CD4-positive, alpha-beta T cell treated with Interleukin-1 beta for 1 hour (primary cell): ENCODE measurements around the gene PPP1R3G.
A peak's percentile ranks its signal among the peaks of the same experiment; 100 is the strongest.

Source experiments
- DNase-seq, 2 donors: peaks; one replicate each; pipeline ENCODE4 v3.0.0-alpha.2; 2020 to 2022

Gene PPP1R3G

DNA sequence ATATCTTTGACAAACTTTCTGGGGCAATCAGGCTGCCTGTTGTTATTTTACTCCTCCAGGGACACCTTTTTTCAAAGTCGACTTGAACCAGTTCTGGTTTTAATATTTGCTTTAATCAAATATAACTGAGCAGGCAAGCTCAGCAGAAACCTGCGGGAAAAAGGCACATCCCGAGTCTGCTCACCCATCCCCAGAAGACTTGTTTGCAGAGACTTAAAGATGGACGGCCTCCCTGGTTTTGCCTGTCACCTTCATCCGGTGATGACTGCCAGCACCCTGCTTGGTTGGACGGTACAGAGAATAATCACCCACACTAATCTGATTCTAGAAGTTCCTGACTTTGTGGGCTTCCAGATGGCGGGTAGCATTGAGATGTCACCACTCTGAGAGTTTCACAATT, 36.8 kb downstream of the PPP1R3G start:
- no peak for DNase-seq

DNA sequence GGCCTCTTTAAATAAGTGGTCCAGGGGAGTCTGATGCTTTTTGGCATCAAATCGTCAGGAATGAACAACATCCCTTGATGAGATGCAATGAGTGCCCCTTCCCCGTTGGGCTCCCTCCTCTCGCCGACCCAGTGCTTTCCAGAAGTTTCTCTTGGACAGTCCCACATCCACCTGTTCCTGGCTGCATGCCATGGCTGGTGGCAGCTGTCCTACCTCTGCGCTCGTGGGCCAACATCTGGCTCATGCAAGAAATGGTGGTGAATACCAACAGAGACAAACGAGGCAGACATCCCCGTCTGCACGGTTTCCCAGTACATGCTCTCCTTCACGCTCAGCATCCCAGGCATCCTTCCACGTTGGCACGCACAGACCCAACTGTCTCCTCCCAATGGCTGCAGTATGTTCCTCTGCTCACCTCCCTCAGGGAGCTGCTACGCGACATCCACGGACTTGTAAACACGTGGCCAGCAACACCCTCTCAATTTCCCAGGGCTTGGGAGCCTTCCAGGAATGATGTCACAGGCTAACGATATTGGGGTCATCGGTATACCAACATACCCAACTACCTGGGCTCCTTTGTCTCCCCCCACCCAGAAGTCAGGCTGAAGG, 37.5 kb downstream of the PPP1R3G start:
- no peak for DNase-seq

DNA sequence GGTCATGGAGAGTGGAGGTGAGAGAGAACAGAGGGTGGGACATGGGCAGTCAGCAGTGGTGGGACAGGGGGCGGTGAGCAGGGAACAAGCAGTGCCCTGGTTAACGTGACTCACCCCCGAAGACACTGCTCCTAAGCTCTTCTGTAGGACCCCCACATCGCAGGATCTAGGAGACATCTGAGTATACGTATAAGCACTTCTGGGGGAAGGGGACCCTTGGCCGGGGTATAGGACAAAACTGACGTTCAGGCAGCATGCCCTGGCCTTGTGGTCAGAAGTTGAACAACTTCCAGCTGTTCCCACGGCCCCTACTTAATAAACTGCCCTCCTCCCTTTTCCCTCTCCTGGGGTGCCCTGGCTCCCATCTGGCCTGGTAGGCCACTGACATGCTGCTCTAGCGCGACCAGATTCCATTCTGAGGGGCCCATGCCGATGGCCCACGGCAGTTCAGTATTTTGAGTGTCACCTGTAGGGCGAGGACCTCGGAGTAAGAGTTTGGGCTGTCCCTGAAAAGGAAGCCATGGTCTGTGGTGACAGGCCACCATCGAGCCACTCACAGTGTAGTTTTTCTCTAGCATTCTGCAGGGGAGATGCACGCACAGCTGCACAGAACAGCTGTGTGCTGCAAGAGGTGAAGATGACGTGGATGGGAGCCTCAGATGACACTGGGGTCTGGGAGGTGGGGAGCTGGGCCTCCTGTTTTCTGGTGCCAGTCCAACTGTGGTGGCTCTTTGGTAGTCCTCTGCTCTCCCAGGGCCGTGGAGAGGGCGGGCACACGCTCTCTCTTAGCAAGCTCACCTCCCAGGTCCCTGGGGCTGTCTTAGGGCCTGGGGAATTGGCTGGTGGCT, 38.4 kb downstream of the PPP1R3G start:
- DNase-seq: no peak

DNA sequence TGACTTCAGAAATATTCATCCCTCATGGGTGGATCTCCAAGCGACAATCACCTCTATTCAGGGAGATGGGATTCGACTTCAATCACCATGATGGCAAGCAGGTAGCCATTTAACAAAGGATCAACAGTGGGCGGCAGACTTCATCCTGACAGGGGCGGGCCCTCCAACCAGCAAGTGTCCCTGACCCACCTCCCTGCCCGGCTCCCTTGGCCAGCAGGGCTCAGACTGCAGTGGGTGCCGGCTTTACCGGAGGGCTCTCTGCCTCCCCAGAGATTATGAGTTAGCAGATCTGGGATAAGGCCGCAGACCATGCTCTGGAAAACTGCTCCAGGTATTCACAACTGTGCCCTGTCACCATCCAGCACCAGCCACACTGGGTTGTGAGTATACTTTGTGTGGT, 39.4 kb downstream of the PPP1R3G start:
- DNase-seq: no peak

DNA sequence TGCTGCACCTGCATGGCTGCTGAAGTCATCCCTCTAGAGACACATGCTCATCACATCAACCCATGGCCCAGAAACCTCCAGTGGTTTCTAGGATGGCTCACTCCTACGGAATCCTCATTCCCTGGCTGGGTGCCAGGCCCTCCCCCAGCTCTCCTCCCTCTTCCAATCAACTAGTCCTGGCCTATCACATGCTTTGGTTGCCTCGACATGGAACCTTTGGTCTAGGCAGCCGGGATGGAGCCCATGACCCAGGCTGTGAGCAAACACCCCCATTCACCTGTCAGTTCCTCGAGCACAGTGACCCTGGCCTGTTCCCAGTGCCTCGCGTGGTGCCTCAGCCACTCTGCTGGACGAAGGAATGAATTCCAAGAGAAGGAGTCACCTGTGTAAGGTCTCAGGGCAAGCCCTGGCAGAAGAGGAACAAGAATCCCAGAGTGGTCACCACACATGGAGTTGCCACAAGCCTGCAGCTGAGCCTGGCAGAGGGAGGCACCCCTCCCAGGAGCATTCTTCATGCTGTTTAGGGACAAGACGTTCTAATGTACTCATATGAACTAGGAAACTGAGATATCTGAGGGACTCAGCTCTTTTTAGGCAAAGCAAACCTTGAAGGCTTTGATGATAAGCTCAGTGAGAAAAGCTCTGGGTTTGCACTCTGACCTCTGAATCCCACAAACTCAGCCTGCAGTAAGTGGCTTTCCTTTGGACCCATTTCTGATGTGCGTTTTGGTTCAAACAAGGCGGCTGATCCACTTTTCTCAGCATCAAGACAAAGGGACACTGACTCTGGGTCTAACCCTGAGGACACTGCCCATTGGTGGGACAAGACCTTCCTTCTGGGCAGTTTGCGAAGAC, 40.2 kb downstream of the PPP1R3G start:
- DNase-seq: no peak

- no peak for DNase-seq
Observed at GRCh38 chr6:5126214-5126613, 41.1 kb downstream of the PPP1R3G start.

DNA sequence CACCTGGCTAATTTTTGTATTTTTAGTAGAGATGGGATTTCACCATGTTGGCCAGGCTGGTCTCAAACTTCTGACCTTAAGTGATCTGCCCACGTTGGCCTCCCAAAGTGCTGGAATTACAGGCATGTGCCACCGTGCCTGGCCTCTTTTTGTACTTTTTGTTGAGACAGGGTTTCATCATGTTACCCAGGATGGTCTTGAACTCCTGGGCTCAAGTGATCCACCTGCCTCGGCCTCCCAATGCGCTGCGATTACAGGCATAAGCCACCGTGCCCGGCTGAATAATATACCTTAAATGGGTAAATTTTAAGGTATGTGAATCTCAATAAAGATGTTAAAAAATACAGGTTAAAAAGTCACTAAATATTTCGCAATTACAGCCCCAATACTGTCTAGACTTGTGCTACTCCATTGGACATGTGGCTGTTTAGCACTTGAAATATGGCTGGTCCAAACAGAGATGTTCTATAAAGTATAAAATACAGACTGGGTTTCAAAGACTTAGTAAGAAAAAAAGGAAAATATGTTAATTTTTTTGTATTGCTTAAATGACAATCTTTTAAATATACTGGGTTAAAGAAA, 42.1 kb downstream of the PPP1R3G start:
- no peak for DNase-seq

DNA sequence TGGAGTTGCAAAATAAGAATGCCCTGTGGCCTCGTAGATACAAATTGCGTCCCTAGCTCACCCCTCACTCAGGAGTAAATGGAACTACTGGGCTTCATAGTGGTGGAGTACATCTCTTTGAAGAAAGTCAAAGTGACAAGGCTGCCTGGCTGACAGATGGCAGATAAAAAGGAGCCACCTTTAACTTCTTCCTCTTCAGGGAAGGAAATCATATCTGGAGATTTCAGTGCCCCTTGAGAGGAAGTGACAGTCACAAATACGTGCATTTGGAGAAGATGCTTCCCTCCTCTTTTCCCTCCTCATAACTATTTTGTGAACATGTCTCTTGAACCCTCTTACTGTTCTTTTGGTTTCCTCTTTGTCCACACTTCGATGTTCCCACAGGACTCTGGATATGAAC, 43.2 kb downstream of the PPP1R3G start:
- no peak for DNase-seq

DNA sequence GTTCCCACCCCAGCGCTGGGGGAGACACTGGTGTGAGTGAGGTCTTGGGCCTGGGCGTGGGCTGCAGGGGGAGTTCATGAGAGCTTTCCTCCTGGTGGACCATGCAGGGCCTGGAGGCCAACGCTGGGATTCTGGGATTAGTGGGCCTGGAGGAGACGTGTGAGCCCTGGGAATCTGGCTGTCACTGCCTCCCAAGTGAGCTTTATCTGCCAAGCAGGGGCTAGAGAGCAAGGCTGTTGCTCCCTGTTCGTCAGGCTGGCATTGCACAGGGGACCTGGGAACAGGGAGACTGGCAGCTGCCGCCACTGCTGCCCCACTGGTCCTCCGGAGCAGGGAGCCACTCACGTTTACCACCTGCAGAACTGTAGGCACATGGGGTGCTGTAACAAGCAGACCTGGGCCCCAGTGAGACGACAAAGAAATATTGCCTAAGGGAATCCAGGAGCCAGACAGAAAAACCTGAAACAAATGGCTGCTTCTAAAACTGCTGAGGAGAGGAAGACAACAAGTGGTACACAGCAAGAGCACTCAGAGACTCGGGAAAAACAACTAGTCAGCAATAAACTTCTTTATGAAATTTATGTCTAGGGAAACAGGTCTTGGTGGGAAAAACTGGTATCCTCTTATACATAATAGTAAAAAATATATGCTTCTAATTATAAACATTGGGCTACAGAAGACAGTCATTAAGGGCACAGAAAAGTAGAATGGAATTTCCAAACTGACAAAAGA, 45.2 kb downstream of the PPP1R3G start:
- DNase-seq: no peak

DNA sequence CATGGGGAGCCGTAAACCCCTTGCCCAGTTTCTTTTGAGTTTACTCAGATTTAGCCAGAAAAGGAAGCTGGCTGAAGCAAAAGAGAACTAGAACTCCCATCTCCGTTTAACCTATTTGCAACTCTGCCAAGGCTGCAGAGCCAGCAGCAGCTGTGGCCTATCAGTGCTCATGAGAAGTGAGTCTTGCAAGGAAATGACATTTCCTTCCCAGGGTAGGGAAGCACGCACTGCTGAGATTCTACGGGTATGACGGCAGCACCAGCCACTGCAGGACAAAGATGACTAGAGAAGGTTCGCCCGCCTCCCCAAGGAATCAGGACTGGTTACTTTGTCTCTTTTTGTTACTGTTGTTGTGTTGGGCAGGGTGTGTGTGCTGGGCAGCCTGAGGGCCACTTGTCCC, 47.6 kb downstream of the PPP1R3G start:
- DNase-seq: peak in 1 of 2 donors; percentile 39

DNA sequence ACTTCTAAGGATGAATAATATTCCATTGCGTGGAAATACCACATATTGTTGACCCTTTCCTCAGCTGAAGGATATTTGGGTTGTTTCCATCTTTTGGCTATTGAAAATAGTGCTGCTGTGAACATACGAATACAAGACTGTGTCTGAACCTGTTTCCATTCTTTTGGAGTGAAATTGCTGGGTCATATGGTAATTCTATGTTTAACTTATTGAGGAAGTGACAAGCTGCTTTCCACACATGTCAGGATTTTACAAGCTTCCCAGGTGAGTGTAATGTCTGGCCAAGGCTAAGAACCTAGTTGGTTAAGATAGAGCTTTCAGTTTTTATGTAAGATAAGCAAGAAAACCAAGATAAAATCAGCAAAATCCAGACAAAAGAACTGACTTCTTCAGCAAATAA, 48.8 kb downstream of the PPP1R3G start:
- DNase-seq: no peak

DNA sequence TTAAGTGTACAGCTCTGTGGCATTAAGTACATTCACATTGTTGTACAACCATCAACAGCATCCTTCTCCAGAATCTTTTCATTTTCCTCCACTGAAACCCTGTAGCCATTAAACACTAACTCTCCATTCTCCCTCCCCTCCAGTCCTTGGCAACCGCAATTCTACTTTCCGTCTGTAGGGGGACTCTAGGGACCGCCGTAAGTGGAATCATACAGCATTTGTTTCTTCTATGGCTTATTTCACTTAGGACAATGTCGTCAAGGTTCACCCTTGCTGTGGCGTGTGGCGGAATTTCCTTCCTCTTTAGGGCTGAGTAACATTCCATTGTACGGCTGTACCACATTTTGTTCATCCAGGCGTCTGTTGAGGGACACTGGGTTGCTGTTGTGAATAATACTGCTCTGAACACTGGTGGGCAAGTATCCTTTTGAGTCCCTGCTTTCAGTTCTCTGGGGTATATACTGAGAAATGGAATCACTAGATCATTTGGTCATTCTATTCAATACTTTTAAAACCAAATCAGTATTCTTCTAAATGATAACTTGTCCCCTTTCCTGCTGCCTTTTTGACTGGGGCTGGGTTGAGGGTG, 50.7 kb downstream of the PPP1R3G start:
- peak; percentile 24 to 39 for DNase-seq

- DNase-seq: no peak
Observed at GRCh38 chr6:5136851-5137250, 51.7 kb downstream of the PPP1R3G start.
